ENCODE results near the gene APCDD1L.
A peak's percentile ranks its signal among the peaks of the same experiment; 100 is the strongest.

APCDD1L gene

DNA sequence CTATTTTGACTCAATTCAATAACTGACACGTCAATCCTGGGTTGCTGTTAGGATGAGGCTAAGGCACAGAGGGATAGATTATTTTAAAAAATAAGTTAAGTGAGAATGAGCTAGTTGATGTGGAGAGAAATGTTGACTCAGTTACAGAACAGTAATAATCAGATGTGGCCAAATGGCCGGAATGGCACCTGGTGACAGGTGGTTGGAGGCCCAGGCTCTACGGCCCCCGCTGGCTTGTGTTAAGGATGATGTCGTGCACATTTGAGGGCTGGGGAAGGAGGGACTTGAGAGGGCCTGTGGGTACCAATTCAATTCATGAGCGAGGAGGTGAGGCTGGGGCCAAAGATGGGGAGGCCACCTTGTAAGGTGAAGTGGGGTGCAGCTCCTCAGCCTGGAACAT, 31.7 kb downstream of the APCDD1L start:
- TF ChIP-seq, protein P1, sequence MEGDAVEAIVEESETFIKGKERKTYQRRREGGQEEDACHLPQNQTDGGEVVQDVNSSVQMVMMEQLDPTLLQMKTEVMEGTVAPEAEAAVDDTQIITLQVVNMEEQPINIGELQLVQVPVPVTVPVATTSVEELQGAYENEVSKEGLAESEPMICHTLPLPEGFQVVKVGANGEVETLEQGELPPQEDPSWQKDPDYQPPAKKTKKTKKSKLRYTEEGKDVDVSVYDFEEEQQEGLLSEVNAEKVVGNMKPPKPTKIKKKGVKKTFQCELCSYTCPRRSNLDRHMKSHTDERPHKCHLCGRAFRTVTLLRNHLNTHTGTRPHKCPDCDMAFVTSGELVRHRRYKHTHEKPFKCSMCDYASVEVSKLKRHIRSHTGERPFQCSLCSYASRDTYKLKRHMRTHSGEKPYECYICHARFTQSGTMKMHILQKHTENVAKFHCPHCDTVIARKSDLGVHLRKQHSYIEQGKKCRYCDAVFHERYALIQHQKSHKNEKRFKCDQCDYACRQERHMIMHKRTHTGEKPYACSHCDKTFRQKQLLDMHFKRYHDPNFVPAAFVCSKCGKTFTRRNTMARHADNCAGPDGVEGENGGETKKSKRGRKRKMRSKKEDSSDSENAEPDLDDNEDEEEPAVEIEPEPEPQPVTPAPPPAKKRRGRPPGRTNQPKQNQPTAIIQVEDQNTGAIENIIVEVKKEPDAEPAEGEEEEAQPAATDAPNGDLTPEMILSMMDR (IDR thresholded peaks at IDR 0.05): no peak
- no peak for TF ChIP-seq ZFX (IDR thresholded peaks at IDR 0.05; ENCODE audit: borderline replicate concordance)

GRCh38 chr20:58483051-58483450, 32.1 kb downstream of the APCDD1L start:
- no peak for TF ChIP-seq ZFX (IDR thresholded peaks at IDR 0.05; ENCODE audit: borderline replicate concordance)
- TF ChIP-seq, protein P1 (IDR thresholded peaks at IDR 0.05): no peak
- no peak overlapping the region for H3K27ac ChIP-seq

More for the DNA sequence above, 31.7 kb downstream of the APCDD1L start:
- no peak overlapping the region for H3K27ac ChIP-seq

DNA sequence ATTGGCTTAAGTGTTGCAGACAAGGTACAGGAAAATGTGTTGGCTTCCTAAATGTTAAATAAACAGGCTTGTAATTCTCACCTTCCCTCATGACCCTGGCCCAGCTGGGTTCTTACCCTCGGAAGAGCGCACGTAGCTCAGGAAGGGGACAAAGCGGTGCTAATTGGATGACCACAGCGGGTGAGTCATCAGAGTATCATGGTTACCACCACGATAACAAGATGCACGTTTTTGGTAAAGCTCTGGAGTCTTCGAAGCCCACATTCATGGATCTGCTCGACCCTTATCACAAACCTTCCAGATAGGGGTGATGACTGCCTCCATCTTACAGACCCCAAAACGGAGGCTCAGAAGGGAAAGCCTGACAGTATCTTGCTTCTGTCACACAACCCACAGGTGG, 32.8 kb downstream of the APCDD1L start:
- TF ChIP-seq, protein P1 (IDR thresholded peaks at IDR 0.05): no peak
- TF ChIP-seq ZFX (IDR thresholded peaks at IDR 0.05; ENCODE audit: borderline replicate concordance): no peak
- H3K27ac ChIP-seq: no peak overlapping the region

DNA sequence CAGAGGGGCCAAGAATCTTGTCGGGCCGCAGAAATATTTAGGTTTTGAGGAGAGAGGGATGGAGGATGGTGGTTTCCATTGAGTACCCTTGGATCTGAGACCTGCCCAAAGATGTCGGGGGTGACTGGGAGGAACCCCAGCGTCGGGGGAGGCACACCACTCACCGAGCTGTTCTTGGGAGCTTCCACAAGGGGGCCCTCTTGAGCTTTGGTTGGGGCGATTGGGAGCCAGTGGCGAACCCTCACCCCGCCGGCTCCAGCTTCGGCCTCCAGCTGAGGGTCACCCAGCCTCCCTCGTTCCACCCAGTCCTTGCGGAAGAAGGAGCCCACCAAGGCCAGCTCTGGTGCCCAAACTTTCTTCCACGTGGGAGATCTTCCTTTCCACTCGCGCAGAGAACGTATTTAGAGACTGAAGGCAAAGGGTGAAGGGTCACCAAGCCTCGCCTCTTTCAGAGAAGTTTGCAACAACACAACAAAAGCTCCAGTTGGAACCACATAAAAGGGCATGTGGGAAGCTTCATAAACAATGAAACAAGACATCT, 33.6 kb downstream of the APCDD1L start:
- H3K27ac ChIP-seq: no peak overlapping the region

DNA sequence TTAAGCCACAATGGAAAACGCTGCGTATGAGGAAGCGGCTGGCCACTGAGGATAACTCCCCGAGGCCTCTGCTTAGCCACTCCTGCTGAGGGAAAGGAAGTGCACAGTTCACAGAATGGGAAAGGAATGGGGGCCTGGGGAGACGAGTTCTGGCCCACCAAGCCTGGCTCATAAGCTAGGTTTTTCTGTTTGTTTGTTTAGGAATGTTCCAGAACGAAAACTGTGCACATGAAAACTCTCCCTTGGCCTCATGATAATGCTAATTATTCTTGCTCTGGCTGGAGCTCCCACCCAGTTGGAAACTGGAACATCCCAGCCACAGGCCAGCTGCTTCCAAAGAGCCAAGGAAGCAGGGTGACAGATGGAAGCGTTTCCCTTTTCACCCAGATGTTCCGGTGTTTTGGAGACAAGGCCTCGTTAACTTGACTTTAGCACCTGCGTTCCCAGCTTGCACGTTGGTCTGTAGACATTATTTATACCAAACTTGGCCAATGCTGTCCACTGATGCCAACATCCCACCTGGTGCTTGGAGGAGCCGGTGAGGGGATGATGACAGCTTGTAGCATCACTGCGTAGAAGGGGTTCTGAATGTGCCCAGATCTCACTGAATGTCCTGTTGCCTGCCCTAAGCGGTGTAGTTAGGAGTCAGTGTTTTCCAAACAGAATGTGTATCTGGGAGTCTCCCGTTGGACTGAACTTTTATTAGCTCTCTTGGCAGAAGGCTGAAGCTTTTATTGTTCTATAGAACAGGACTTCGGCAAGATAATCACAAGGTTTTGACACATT, 34.5 kb downstream of the APCDD1L start:
- no peak for TF ChIP-seq ZFX (IDR thresholded peaks at IDR 0.05; ENCODE audit: borderline replicate concordance)
- TF ChIP-seq, protein P1 (IDR thresholded peaks at IDR 0.05): no peak
- no peak overlapping the region for H3K27ac ChIP-seq

More for the DNA sequence above, 33.6 kb downstream of the APCDD1L start:
- TF ChIP-seq, protein P1 (IDR thresholded peaks at IDR 0.05): 0 out of 2 replicates have a peak, but pooled peaks have one; percentile 19
- no peak for TF ChIP-seq ZFX (IDR thresholded peaks at IDR 0.05; ENCODE audit: borderline replicate concordance)

DNA sequence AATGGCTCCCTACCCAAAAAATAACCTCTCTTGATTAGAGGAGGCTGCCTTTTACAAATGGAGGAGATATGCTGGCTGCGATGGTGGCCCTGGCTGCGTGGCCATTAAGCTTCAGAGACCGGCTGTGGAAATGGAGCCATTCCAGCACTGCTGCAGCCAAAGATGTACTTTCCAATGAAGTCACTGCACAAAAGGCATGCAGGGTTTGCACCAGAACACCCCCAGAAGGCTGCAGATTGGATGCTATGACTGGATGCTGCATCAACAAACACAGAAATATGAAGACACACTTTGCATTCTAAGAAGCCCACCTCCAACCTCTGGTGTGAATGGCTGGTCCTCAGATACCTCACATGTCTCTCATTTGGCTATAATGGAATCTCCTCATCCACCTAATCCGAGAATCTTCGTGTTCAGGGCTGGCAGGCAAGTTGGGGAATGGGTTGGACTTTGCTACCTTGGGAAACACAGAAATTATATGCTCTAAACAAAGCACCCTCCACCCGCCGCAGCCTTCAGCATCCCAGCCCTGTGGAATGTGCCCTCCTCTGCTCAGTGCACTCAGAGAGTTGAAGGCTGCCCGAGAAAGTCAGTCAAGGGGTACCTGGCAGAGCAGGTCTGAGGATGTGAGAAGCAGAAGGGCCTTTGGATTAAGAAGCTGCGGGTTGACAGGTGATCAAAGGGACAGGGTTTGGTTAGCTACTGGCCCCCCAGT, 35.3 kb downstream of the APCDD1L start:
- no peak for TF ChIP-seq ZFX (IDR thresholded peaks at IDR 0.05; ENCODE audit: borderline replicate concordance)
- TF ChIP-seq, protein P1 (IDR thresholded peaks at IDR 0.05): no peak
- no peak overlapping the region for H3K27ac ChIP-seq

Measured in 22Rv1 (cell line).